ENCODE data around the gene BCAP31. TPM values are rescaled to one million over a fixed set of nuclear protein-coding genes. Genes with fewer than 3 reads are reported as not detected.
A peak's percentile ranks its signal among the peaks of the same experiment; 100 is the strongest.

Gene BCAP31
- total RNA-seq, 1 experiment from 2014 or later = 522 TPM

DNA sequence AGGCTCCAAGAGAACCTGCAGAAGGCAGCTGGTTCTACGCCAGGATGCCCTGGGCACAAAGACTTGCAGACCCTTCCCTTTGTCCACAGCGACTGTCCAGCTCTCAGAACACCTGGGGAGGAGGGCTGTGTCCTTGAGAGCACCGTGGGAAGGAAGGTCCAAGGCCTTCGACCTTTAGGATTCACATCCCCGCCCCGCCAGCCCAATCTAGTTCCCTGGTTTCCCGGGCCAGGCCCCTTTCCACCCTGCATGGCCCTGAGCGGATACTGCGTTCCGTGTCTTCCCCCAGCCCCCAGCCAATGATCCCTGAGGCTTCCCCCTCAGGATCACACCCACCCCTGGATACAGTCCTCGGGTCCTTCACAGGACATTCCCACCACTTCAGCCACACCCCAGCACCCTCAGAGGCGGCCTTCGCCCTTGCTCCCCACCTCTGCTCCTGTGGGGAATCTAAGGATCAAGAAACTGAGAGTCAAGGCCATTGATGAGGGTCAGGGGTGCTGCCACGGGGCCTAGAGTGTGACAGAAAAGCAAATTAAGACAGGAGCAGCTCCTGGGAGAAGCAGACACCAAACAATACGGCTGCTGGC lies 9.6 kb upstream of the BCAP31 start:
- no peak overlapping the region for H3K27ac ChIP-seq
- H3K36me3 ChIP-seq (ENCODE audit: low read depth) = peaks cover 13% of the 10 kb centered on the region; the same call in 1 of the 2 replicates
- H3K4me2 ChIP-seq = no peak overlapping the region
- no peak for DNase-seq
- TF ChIP-seq, protein P1, sequence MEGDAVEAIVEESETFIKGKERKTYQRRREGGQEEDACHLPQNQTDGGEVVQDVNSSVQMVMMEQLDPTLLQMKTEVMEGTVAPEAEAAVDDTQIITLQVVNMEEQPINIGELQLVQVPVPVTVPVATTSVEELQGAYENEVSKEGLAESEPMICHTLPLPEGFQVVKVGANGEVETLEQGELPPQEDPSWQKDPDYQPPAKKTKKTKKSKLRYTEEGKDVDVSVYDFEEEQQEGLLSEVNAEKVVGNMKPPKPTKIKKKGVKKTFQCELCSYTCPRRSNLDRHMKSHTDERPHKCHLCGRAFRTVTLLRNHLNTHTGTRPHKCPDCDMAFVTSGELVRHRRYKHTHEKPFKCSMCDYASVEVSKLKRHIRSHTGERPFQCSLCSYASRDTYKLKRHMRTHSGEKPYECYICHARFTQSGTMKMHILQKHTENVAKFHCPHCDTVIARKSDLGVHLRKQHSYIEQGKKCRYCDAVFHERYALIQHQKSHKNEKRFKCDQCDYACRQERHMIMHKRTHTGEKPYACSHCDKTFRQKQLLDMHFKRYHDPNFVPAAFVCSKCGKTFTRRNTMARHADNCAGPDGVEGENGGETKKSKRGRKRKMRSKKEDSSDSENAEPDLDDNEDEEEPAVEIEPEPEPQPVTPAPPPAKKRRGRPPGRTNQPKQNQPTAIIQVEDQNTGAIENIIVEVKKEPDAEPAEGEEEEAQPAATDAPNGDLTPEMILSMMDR (conservative IDR thresholded peaks at IDR 0.05) = no peak
- TF ChIP-seq EZH2 (IDR thresholded peaks at IDR 0.05; ENCODE audit: low read depth) = no peak
- ChIA-PET POLR2A (ENCODE audit: unreplicated experiment) (no interaction called here), CTCF (no interaction called here)
- intact Hi-C loops (cut with micrococcal nuclease; ENCODE audit: unreplicated experiment) = no loop called here
- H3K4me1 ChIP-seq (replicated peaks; ENCODE audit: insufficient read depth) = peaks cover 37% of the 10 kb centered on the region
- no peaks in the 10 kb centered on the region for H4K20me1 ChIP-seq (ENCODE audit: insufficient read depth)
- H3K27me3 ChIP-seq (ENCODE audit: insufficient read depth, low read depth) = no peaks in the 10 kb centered on the region
- H3F3A ChIP-seq (ENCODE audit: insufficient read depth, low read depth) = peaks cover 28% of the 10 kb centered on the region
- no TSS peak for BruUV-seq (replicated peaks)
- no peaks in the 10 kb centered on the region for H3K9me3 ChIP-seq (ENCODE audit: insufficient read depth, low read depth)
- no peak overlapping the region for H2AFZ ChIP-seq
- H3K9me2 ChIP-seq (ENCODE audit: insufficient read depth) = no peaks in the 10 kb centered on the region
- H3K4me3 ChIP-seq = no peak overlapping the region
- peaks cover 20% of the 10 kb centered on the region for H3K79me2 ChIP-seq (ENCODE audit: low read depth)

DNA sequence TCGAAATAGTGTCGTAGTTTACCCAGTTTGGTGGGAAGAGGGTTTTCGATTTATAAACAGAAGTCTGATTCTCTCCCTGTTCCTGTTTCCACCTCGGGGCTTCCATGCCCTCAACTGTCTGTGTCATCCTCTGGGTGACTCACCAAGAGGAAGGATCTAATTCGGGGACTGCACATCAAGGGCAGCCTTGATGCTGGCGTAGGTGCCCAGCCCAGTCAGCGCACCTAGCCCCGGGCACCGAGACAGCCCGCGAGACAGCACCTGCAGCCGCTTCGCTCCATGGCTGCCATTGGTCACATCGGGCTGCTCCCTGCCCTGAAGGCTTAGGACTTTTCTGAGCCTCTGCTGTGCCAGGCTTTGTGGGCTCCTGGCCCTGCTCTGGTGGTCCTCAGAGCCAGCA lies 8.2 kb upstream of the BCAP31 start:
- no peaks in the 10 kb centered on the region for H3K9me3 ChIP-seq (ENCODE audit: insufficient read depth, low read depth)
- no peaks in the 10 kb centered on the region for H3K9me2 ChIP-seq (ENCODE audit: insufficient read depth)
- TF ChIP-seq EZH2 (IDR thresholded peaks at IDR 0.05; ENCODE audit: low read depth) = no peak
- TF ChIP-seq, protein P1 (conservative IDR thresholded peaks at IDR 0.05) = no peak
- CTCF ChIA-PET = no interaction called here
- peak overlapping the region; percentile 24; the same call in 1 of the 2 replicates for H3K4me3 ChIP-seq
- H3K79me2 ChIP-seq (ENCODE audit: low read depth) = peaks cover 34% of the 10 kb centered on the region
- H2AFZ ChIP-seq = no peak overlapping the region
- H3K27ac ChIP-seq = peak overlapping the region; percentile 95
- peak; percentile 75 to 76 for DNase-seq
- H3K4me2 ChIP-seq = peak overlapping the region; percentile 69
- BruUV-seq (replicated peaks) = no TSS peak
- H3K4me1 ChIP-seq (replicated peaks; ENCODE audit: insufficient read depth) = peaks cover 50% of the 10 kb centered on the region
- no peaks in the 10 kb centered on the region for H4K20me1 ChIP-seq (ENCODE audit: insufficient read depth)
- POLR2A ChIA-PET (ENCODE audit: unreplicated experiment) = interaction anchor here (0.7 kb wide), 1 partner anchor 47 kb away, joined by 3 read pairs; no protein-coding TSS in a partner anchor
- peaks cover 34% of the 10 kb centered on the region for H3F3A ChIP-seq (ENCODE audit: insufficient read depth, low read depth)
- peaks cover 13% of the 10 kb centered on the region; the same call in 1 of the 2 replicates for H3K36me3 ChIP-seq (ENCODE audit: low read depth)
- H3K27me3 ChIP-seq (ENCODE audit: insufficient read depth, low read depth) = no peaks in the 10 kb centered on the region
- intact Hi-C loops (cut with micrococcal nuclease; ENCODE audit: unreplicated experiment) = no loop called here

DNA sequence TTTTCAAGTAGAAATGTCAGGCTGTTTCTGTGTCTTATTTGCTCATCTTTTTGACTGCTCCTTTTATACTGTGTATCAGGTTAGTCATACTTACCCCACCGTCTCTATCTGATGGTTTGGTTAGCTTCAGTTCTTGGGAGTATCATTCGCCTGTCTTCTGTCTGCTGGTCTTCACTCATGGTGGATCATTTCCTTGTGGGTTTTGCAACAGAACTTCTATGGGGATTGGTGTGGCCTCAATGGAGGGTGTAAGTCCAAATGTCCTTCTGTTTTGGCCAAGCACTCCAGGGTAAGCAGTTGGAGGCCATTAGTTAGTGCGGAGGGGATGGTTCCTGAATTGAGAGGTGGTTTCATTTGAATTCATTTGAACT lies 7.6 kb upstream of the BCAP31 start:
- ChIA-PET POLR2A (ENCODE audit: unreplicated experiment) (interaction anchor here (0.7 kb wide), 1 partner anchor 48 kb away, joined by 3 read pairs; no protein-coding TSS in a partner anchor), CTCF (interaction anchor here (0.6 kb wide), 1 partner anchor 18 kb away, joined by 8 read pairs; no protein-coding TSS in a partner anchor)
- peaks cover 39% of the 10 kb centered on the region for H3F3A ChIP-seq (ENCODE audit: insufficient read depth, low read depth)
- H2AFZ ChIP-seq = no peak overlapping the region
- H3K4me2 ChIP-seq = peak overlapping the region; percentile 69
- peaks cover 56% of the 10 kb centered on the region for H3K4me1 ChIP-seq (replicated peaks; ENCODE audit: insufficient read depth)
- TF ChIP-seq EZH2 (IDR thresholded peaks at IDR 0.05; ENCODE audit: low read depth) = no peak
- DNase-seq = no peak
- peak overlapping the region; percentile 24; the same call in 1 of the 2 replicates for H3K4me3 ChIP-seq
- H3K9me3 ChIP-seq (ENCODE audit: insufficient read depth, low read depth) = no peaks in the 10 kb centered on the region
- H3K9me2 ChIP-seq (ENCODE audit: insufficient read depth) = no peaks in the 10 kb centered on the region
- H3K27me3 ChIP-seq (ENCODE audit: insufficient read depth, low read depth) = no peaks in the 10 kb centered on the region
- intact Hi-C loops (cut with micrococcal nuclease; ENCODE audit: unreplicated experiment) = no loop called here
- peaks cover 40% of the 10 kb centered on the region for H3K79me2 ChIP-seq (ENCODE audit: low read depth)
- H3K36me3 ChIP-seq (ENCODE audit: low read depth) = peaks cover 13% of the 10 kb centered on the region; the same call in 1 of the 2 replicates
- TSS peak; percentile 78 for BruUV-seq (replicated peaks)
- peak overlapping the region; percentile 95 for H3K27ac ChIP-seq
- no peaks in the 10 kb centered on the region for H4K20me1 ChIP-seq (ENCODE audit: insufficient read depth)
